RWPE1 (cell line): ENCODE results near the gene RMDN2.
"Not testable (repeated sequence)": the region's sequence is repeated elsewhere in the genome, so short reads cannot be mapped to it uniquely, and the experiment has no call there.

Experiments used
- CTCF ChIA-PET: fragments of 350-600 bp; sonication (Branson Sonifier 250); formaldehyde crosslinking; extraction: SDS; loops from one replicate; lab custom pipeline; 2021; lab: Yijun Ruan, JAX
- POLR2A ChIA-PET: fragments of 400-600 bp; formaldehyde crosslinking; extraction: SDS; loops from one replicate; lab custom pipeline; 2020; ENCODE audit warnings: antibody characterized with exemption; ENCODE audit not compliant: low non-redundant PET; lab: Yijun Ruan, JAX
- DNase-seq: peaks from one replicate; pipeline ENCODE4 v3.0.0; 2012; ENCODE audit warnings: low spot score
- H3K27ac ChIP-seq: fragments of 450-650 bp; 2 replicates; pipeline ENCODE4 v1.5.1; 2017
- CTCF ChIP-seq: fragments of 450-650 bp; conservative IDR thresholded peaks from 2 replicates; pipeline ENCODE4 v1.5.1; 2017; ENCODE audit warnings: low read depth, mild to moderate bottlenecking

RMDN2 gene

DNA sequence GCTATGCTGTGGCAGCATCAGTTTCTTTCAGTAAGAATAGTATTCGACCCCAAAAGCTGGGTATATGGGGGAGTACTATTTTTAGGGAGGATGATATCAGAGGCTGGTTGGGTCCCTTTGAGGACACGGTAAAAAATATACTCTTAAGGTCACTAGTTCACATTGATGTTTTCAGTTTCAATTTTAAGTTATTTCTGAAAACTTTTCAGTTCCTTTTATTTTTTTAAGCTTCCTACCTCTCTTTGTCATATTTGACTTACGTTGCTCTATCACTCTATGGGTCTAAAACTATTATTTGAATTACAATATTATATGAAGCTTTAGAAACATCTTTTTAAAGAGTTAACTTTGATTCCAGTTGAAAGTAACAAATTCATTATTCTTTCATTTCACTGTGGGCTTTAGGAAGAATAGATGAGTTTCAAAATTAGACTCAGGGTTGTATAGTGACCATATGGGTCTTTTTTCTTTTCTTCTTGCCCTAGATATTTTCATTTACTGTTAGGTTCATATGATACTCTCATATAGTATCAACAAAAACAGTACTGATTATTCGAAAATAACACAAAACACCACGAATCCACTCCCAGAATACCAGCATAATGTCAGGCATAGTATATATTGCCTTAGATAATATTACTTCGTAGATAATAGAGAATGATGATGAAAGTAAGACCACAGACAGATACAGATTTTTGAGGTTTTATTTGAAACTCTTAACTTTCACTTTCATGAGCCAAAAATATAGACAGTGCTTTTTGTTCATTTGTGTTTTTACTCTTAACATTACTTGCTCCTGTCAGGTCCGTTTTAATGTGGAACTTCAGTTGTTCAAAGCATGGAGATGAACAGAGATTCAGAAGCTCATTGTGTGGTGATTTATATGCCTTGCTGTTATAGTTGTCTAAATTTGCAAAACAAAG lies 9.8 kb downstream of the RMDN2 start:
- POLR2A ChIA-PET, result no interaction called here

GRCh38 chr2:37937568-37937967 lies 12.5 kb downstream of the RMDN2 start:
- CTCF ChIA-PET, H3K27ac ChIP-seq, DNase-seq, POLR2A ChIA-PET: not testable (repeated sequence)

More for the DNA sequence above, 9.8 kb downstream of the RMDN2 start:
- no peak for DNase-seq
- no peak for TF ChIP-seq CTCF
- CTCF ChIA-PET, result interaction anchor here (0.6 to 0.7 kb wide), 4 partner anchors 446 to 1040 kb away, joined by 3 to 5 read pairs (median 3); no protein-coding TSS in a partner anchor
- H3K27ac ChIP-seq, result no peak overlapping the region

DNA sequence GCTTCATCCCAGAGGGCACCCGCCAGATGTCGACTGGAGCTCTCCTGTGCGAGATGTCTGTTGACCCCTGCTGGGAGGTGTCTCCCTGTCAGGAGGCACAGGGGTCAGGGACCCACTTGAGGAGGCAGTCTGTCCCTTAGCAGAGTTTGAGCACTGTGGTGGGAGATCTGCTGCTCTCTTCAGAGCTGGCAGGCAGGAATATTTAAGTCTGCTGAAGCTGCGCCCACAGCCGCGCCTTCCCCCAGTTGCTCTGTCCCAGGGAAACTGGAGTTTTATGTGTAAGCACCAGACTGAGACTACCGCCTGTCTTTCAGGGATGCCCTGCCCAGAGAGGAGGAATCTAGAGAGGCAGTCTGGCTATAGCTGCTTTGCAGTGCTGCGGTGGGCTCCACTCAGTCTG lies 16.2 kb downstream of the RMDN2 start:
- H3K27ac ChIP-seq, CTCF ChIA-PET, POLR2A ChIA-PET, DNase-seq: not testable (repeated sequence)

DNA sequence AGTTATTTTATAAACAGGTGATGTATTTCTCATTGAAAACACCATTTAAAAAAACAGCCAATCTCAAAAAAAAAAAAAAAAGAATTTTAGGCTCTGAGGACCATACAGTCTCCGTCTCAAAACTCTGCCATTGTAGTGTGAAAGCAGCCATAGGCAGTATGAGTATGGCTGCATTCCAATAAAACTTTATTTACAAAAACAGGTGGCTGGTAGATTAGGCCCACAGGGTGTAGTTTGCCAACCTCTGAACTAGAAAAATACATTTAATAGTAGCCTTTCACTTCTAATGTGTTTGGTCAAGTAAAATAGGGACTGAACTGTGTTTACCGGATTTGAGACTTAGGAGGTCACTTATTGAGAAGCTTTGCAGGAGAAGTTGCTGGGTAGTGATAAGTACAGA lies 19.2 kb downstream of the RMDN2 start:
- POLR2A ChIA-PET, result no interaction called here

DNA sequence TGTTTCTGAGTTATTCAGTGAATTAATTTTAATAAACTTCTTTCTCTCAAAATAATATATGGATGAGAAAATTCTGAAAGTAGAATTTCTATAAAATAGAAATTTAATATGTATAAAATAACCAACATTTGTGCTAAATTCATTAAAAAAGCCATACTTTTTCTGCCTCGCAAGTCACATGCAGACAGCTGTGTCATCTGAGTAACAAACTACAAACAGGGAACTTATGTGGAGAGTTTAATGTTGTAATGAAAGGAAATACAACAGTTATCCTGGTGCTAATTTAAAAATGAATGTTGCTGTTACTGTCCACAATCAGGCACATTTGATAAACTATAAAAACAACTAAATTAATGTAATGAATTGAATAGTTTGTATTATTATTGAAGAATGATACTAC lies 22.2 kb downstream of the RMDN2 start:
- no peak for DNase-seq
- CTCF ChIA-PET, result no interaction called here
- TF ChIP-seq CTCF, result no peak
- H3K27ac ChIP-seq, result no peak overlapping the region
- POLR2A ChIA-PET, result no interaction called here

More for the DNA sequence above, 19.2 kb downstream of the RMDN2 start:
- TF ChIP-seq CTCF, result no peak
- no peak for DNase-seq
- CTCF ChIA-PET, result no interaction called here
- H3K27ac ChIP-seq, result no peak overlapping the region

DNA sequence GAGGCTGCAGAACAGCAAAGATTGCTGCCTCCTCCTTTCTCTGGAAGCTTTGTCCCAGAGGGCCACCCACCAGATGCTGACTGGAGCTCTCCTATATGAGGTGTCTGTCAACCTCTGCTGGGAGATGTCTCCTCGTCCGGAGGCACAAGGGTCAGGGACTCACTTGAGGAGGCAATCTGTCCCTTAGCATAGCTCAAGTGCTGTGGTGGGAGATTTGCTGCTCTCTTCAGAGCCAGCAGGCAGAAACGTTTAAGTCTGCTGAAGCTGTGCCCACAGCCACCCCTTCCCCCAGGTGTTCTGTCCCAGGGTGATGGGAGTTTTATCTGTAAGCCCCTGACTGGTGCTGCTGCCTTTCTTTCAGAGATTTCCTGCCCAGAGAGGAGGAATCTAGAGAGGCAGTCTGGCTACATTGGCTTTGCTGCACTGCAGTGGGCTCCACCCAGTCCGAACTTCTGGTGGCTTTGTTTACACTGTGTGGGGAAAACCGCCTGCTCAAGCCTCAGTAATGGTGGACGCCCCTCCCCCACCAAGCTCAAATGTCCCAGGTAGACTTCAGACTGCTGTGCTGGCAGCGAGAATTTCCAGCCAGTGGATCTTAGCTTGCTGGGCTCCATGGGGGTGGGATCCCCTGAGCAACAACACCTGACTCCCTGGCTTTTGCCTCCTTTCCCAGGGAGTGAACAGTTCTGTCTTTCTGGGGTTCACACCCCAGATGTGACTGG lies 37.1 kb downstream of the RMDN2 start:
- DNase-seq, POLR2A ChIA-PET, H3K27ac ChIP-seq, CTCF ChIA-PET: not testable (repeated sequence)

- DNase-seq, CTCF ChIA-PET, H3K27ac ChIP-seq, POLR2A ChIA-PET: not testable (repeated sequence)
Measured at GRCh38 chr2:37962740-37963121, 37.6 kb downstream of the RMDN2 start.

DNA sequence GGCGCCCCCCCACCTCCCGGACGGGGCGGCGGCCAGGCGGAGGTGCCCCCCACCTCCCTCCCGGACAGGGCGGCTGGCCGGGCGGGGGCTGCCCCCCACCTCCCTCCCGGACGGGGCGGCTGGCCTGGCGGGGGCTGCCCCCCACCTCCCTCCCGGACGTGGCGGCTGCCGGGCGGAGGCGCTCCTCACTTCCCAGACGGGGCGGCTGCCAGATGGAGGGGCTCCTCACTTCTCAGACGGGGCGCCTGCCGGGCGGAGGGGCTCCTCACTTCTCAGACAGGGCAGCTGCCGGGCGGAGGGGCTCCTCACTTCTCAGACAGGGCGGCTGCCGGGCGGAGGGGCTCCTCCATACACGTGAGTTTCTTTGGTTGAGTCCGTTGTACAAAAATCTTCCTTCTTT lies 38.8 kb downstream of the RMDN2 start:
- CTCF ChIA-PET, H3K27ac ChIP-seq, POLR2A ChIA-PET, DNase-seq: not testable (repeated sequence)

GRCh38 chr2:37966326-37966725 lies 41.2 kb downstream of the RMDN2 start:
- ChIA-PET POLR2A (no interaction called here), CTCF (interaction anchor here (0.7 kb wide), 1 partner anchor 16 kb away, joined by 8 read pairs; no protein-coding TSS in a partner anchor)
- no peak for DNase-seq
- TF ChIP-seq CTCF, result no peak
- no peak overlapping the region for H3K27ac ChIP-seq
